ENCODE data around the gene MYO15B. TPM values are rescaled to one million over a fixed set of nuclear protein-coding genes. Genes with fewer than 3 reads are reported as not detected.

MYO15B gene
- total and polyA plus RNA-seq, 2 donors (not counting 1 experiment from before 2014, with no cell fraction given), result 0.49 to 14.4 TPM

- peaks cover 3% of the 10 kb centered on the region for H4K20me1 ChIP-seq (ENCODE audit: control insufficient read depth, extremely low read depth, insufficient read depth, low read length)
- no peak overlapping the region for H3K27ac ChIP-seq (ENCODE audit: insufficient read depth, low read length)
- no peak overlapping the region for H2AFZ ChIP-seq (ENCODE audit: low read length)
- TF ChIP-seq, protein P1, sequence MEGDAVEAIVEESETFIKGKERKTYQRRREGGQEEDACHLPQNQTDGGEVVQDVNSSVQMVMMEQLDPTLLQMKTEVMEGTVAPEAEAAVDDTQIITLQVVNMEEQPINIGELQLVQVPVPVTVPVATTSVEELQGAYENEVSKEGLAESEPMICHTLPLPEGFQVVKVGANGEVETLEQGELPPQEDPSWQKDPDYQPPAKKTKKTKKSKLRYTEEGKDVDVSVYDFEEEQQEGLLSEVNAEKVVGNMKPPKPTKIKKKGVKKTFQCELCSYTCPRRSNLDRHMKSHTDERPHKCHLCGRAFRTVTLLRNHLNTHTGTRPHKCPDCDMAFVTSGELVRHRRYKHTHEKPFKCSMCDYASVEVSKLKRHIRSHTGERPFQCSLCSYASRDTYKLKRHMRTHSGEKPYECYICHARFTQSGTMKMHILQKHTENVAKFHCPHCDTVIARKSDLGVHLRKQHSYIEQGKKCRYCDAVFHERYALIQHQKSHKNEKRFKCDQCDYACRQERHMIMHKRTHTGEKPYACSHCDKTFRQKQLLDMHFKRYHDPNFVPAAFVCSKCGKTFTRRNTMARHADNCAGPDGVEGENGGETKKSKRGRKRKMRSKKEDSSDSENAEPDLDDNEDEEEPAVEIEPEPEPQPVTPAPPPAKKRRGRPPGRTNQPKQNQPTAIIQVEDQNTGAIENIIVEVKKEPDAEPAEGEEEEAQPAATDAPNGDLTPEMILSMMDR (conservative IDR thresholded peaks at IDR 0.05 in 1 of 2, IDR thresholded peaks at IDR 0.05 in 1 of 2; ENCODE audit: low read depth in 1 of 2, low read length in 2 of 2), result no peak
- TF ChIP-seq EZH2 (IDR thresholded peaks at IDR 0.05; ENCODE audit: low read length, missing control alignments), result no peak
- peaks cover 11% of the 10 kb centered on the region for H3K36me3 ChIP-seq (ENCODE audit: control insufficient read depth, insufficient read depth, low read length)
- H3K27me3 ChIP-seq (ENCODE audit: control insufficient read depth, insufficient read depth, low read length), result no peaks in the 10 kb centered on the region
- H3K9me3 ChIP-seq (ENCODE audit: control insufficient read depth, insufficient read depth, low read depth, low read length), result no peaks in the 10 kb centered on the region
- H3K4me2 ChIP-seq (ENCODE audit: extremely low read depth, insufficient read depth, low read length), result no peak overlapping the region
- no peak overlapping the region for H3K9ac ChIP-seq (ENCODE audit: insufficient read depth, low read length)
- H3K4me3 ChIP-seq (replicated peaks in 1 of 4; ENCODE audit: control extremely low read depth in 1 of 4, insufficient read depth in 1 of 4, low read depth in 3 of 4, low read length in 4 of 4), result no peak overlapping the region
- H3K79me2 ChIP-seq (ENCODE audit: control insufficient read depth, insufficient read depth, low read length), result peaks cover 40% of the 10 kb centered on the region
- peaks cover 1% of the 10 kb centered on the region for H3K4me1 ChIP-seq (ENCODE audit: control insufficient read depth, extremely low read depth, insufficient read depth, low read length)
- DNase-seq (ENCODE audit: low read depth in 2 of 2), result no peak
Measured at GRCh38 chr17:75673487-75673886, 85.9 kb downstream of the MYO15B start.

Other genes starting within 250 kb of the MYO15B start
- 56.0 and 68.9 TPM in 2 replicates for gene GRB2, start 182.1 kb upstream of the MYO15B start, total RNA-seq
- 69.7 and 79.8 TPM in 2 replicates for gene GRB2, start 182.1 kb upstream of the MYO15B start, polyA plus RNA-seq
- 19.8 and 35.0 TPM in 2 replicates for gene TMEM94, start 131.2 kb upstream of the MYO15B start, total RNA-seq
- gene TMEM94, start 131.2 kb upstream of the MYO15B start, polyA plus RNA-seq, result 18.3 and 25.2 TPM in 2 replicates
- gene CASKIN2, start 72.3 kb upstream of the MYO15B start, total RNA-seq, result 4.9 and 8.3 TPM in 2 replicates
- gene CASKIN2, start 72.3 kb upstream of the MYO15B start, polyA plus RNA-seq, result 3.4 and 4.5 TPM in 2 replicates
- 7.8 and 10.0 TPM in 2 replicates for gene TSEN54, start 71.3 kb upstream of the MYO15B start, total RNA-seq
- 5.3 and 10.1 TPM in 2 replicates for gene TSEN54, start 71.3 kb upstream of the MYO15B start, polyA plus RNA-seq
- 0.26 and 0.33 TPM in 2 replicates for gene LLGL2, start 62.1 kb upstream of the MYO15B start, total RNA-seq
- gene LLGL2, start 62.1 kb upstream of the MYO15B start, polyA plus RNA-seq, result 0.02 and 0.03 TPM in 2 replicates
- under 0.01 and 0.17 TPM in 2 replicates for gene SMIM5, start 45.6 kb downstream of the MYO15B start, total RNA-seq
- 0.05 TPM in 1 of 2 replicates, not detected in the other for gene SMIM5, start 45.6 kb downstream of the MYO15B start, polyA plus RNA-seq
- 18.5 and 26.3 TPM in 2 replicates for gene RECQL5, start 79.4 kb downstream of the MYO15B start, total RNA-seq
- gene RECQL5, start 79.4 kb downstream of the MYO15B start, polyA plus RNA-seq, result 8.4 and 9.9 TPM in 2 replicates
- 40.6 and 43.9 TPM in 2 replicates for gene SAP30BP, start 79.5 kb downstream of the MYO15B start, total RNA-seq
- 61.0 and 84.5 TPM in 2 replicates for gene SAP30BP, start 79.5 kb downstream of the MYO15B start, polyA plus RNA-seq
- 0.17 and 0.26 TPM in 2 replicates for gene ITGB4, start 133.7 kb downstream of the MYO15B start, total RNA-seq
- 0.17 and 0.58 TPM in 2 replicates for gene ITGB4, start 133.7 kb downstream of the MYO15B start, polyA plus RNA-seq
- 36.7 and 62.8 TPM in 2 replicates for gene GALK1, start 177.4 kb downstream of the MYO15B start, total RNA-seq
- 8.6 and 10.2 TPM in 2 replicates for gene GALK1, start 177.4 kb downstream of the MYO15B start, polyA plus RNA-seq
- gene UNK, start 197.0 kb downstream of the MYO15B start, total RNA-seq, result 11.3 and 15.0 TPM in 2 replicates
- 15.2 and 18.0 TPM in 2 replicates for gene UNK, start 197.0 kb downstream of the MYO15B start, polyA plus RNA-seq